IMR-90 (cell line): ENCODE data around the gene RAB40C. TPM values are rescaled to one million over a fixed set of nuclear protein-coding genes. Genes with fewer than 3 reads are reported as not detected.
A peak's percentile ranks its signal among the peaks of the same experiment; 100 is the strongest.

Experiments used
- ATAC-seq: fragments of 200-7000 bp; cut with Tn5 transposase; 2 replicates; pipeline ENCODE4 v1.9.1; 2020; ENCODE audit warnings: low read depth, mild to moderate bottlenecking, moderate library complexity
- BruUV-seq: library from RNA; stranded (reverse); fragments of 400-500 nt; replicated peaks from 2 replicates; lab custom pipeline; 2021; lab: Mats Ljungman, UMichigan
- CTCF ChIA-PET: fragments of 300-600 bp; formaldehyde crosslinking; extraction: SDS; loops from one replicate; lab custom pipeline; 2021; ENCODE audit warnings: antibody characterized with exemption; lab: Yijun Ruan, JAX
- POLR2A ChIA-PET: fragments of 300-600 bp; sonication (Branson Sonifier 250); formaldehyde crosslinking; loops from one replicate; lab custom pipeline; 2022; ENCODE audit warnings: antibody characterized with exemption; ENCODE audit not compliant: unreplicated experiment; lab: Charles Lee
- DNase-seq: peaks from one replicate; pipeline ENCODE4 v3.0.0; 2013
- H2AFZ ChIP-seq: replicated peaks from 2 replicates; pipeline ENCODE3; 2013; ENCODE audit warnings: low read length, mild to moderate bottlenecking; ENCODE audit not compliant: poor library complexity
- H2AK5ac ChIP-seq: 2 replicates; pipeline ENCODE4 v1.6.1; 2013; ENCODE audit warnings: low read depth, low read length, inconsistent platforms
- H2AK9ac ChIP-seq: replicated peaks from 2 replicates; pipeline ENCODE3; 2013; ENCODE audit warnings: mild to moderate bottlenecking, low read depth, low read length, moderate library complexity; ENCODE audit not compliant: poor library complexity
- H2BK120ac ChIP-seq: 2 replicates; pipeline ENCODE4 v1.6.1; 2013; ENCODE audit warnings: low read depth, low read length, inconsistent platforms
- H2BK15ac ChIP-seq: 3 replicates; pipeline ENCODE4 v1.6.1; 2013; ENCODE audit warnings: low read depth, low read length, inconsistent platforms
- H2BK20ac ChIP-seq: 2 replicates; pipeline ENCODE4 v1.6.1; 2013; ENCODE audit warnings: low read depth, mild to moderate bottlenecking, inconsistent platforms, low read length, moderate library complexity
- H2BK5ac ChIP-seq: 2 replicates; pipeline ENCODE4 v1.6.1; 2013; ENCODE audit warnings: mild to moderate bottlenecking, low read depth, low read length, inconsistent platforms; ENCODE audit not compliant: poor library complexity, severe bottlenecking
- H3K14ac ChIP-seq: replicated peaks from 2 replicates; pipeline ENCODE4 v1.6.1; 2013; ENCODE audit warnings: low read depth, low read length, inconsistent platforms
- H3K18ac ChIP-seq: 2 replicates; pipeline ENCODE4 v1.6.1; 2013; ENCODE audit warnings: low read depth, low read length, control low read depth
- H3K23ac ChIP-seq: 2 replicates; pipeline ENCODE4 v1.6.1; 2013; ENCODE audit warnings: low read depth, low read length, inconsistent platforms
- H3K27ac ChIP-seq: 2 replicates; pipeline ENCODE4 v1.5.1; 2013; ENCODE audit warnings: mild to moderate bottlenecking, control low read depth, low read length; ENCODE audit not compliant: insufficient read depth
- H3K27me3 ChIP-seq: 2 replicates; pipeline ENCODE4 v1.6.1; 2013; ENCODE audit warnings: low read length; ENCODE audit not compliant: control insufficient read depth, insufficient read depth
- H3K36me3 ChIP-seq: 2 replicates; pipeline ENCODE4 v1.6.1; 2013; ENCODE audit warnings: low read length, mixed read lengths; ENCODE audit not compliant: control insufficient read depth, insufficient read depth
- H3K4ac ChIP-seq: 2 replicates; pipeline ENCODE4 v1.6.1; 2013; ENCODE audit warnings: low read depth, low read length, inconsistent platforms
- H3K4me1 ChIP-seq: 2 replicates; pipeline ENCODE4 v1.6.1; 2013; ENCODE audit warnings: low read length, mixed read lengths; ENCODE audit not compliant: control insufficient read depth, insufficient read depth
- H3K4me2 ChIP-seq: 2 replicates; pipeline ENCODE4 v1.6.1; 2013; ENCODE audit warnings: low read depth, mild to moderate bottlenecking, control low read depth, low read length, moderate library complexity
- H3K4me3 ChIP-seq: 2 replicates; pipeline ENCODE4 v1.5.1; 2013; ENCODE audit warnings: low read depth, mild to moderate bottlenecking, control low read depth, low read length, moderate library complexity; ENCODE audit not compliant: insufficient read depth
- H3K56ac ChIP-seq: 2 replicates; pipeline ENCODE4 v1.6.1; 2013; ENCODE audit warnings: low read length, inconsistent platforms; ENCODE audit not compliant: insufficient read depth; ENCODE audit errors: extremely low read depth
- H3K79me1 ChIP-seq, 2 experiments: 2 replicates each; pipeline ENCODE4 v1.6.1; 2013; ENCODE audit warnings: low read length in 2 of 2, inconsistent platforms in 1 of 2, low read depth in 1 of 2
- H3K9ac ChIP-seq: 2 replicates; pipeline ENCODE4 v1.6.1; 2013; ENCODE audit warnings: low read depth, low read length, control low read depth
- H3K9me1 ChIP-seq: 2 replicates; pipeline ENCODE4 v1.6.1; 2013; ENCODE audit warnings: low read length, inconsistent platforms; ENCODE audit not compliant: insufficient read depth
- H3K9me3 ChIP-seq: 2 replicates; pipeline ENCODE4 v1.6.1; 2013; ENCODE audit warnings: low read length; ENCODE audit not compliant: control insufficient read depth, insufficient read depth
- H4K20me1 ChIP-seq: 2 replicates; pipeline ENCODE4 v1.6.1; 2013; ENCODE audit warnings: low read length, inconsistent platforms; ENCODE audit not compliant: insufficient read depth
- H4K5ac ChIP-seq: 2 replicates; pipeline ENCODE4 v1.6.1; 2013; ENCODE audit warnings: mild to moderate bottlenecking, low read depth, low read length, control low read depth
- H4K8ac ChIP-seq, 2 experiments: 2 replicates each; pipeline ENCODE4 v1.6.1; 2013; ENCODE audit warnings: low read depth in 2 of 2, low read length in 2 of 2, control low read depth in 1 of 2, inconsistent platforms in 1 of 2
- H4K91ac ChIP-seq: 2 replicates; pipeline ENCODE4 v1.6.1; 2013; ENCODE audit warnings: low read depth, low read length, inconsistent platforms; ENCODE audit not compliant: insufficient read depth
- BHLHE40 ChIP-seq: fragments of 150-350 bp; IDR thresholded peaks from 2 replicates; pipeline ENCODE4 v1.6.1; 2016; ENCODE audit warnings: mild to moderate bottlenecking, low read depth, low read length
- CEBPB ChIP-seq: IDR thresholded peaks from 2 replicates; pipeline ENCODE4 v1.6.1; 2012; ENCODE audit warnings: low read depth, low read length, improper control_type of control experiment
- CHD1 ChIP-seq: IDR thresholded peaks from 2 replicates; pipeline ENCODE4 v1.6.1; 2012; ENCODE audit warnings: low read depth, low read length, improper control_type of control experiment
- CTCF ChIP-seq: conservative IDR thresholded peaks from 2 replicates; pipeline ENCODE4 v1.5.1; 2012; ENCODE audit warnings: mild to moderate bottlenecking, low read depth, low read length, improper control_type of control experiment
- ELK1 ChIP-seq: fragments of 150-350 bp; IDR thresholded peaks from 2 replicates; pipeline ENCODE4 v1.6.1; 2016; ENCODE audit warnings: low read depth, mild to moderate bottlenecking, low read length, moderate library complexity, borderline replicate concordance
- FOS ChIP-seq: fragments of 150-350 bp; IDR thresholded peaks from 2 replicates; pipeline ENCODE4 v1.6.1; 2016; ENCODE audit warnings: low read depth, low read length
- MAZ ChIP-seq: IDR thresholded peaks from 2 replicates; pipeline ENCODE4 v1.6.1; 2012; ENCODE audit warnings: low read depth, mild to moderate bottlenecking, low read length, improper control_type of control experiment, moderate library complexity, borderline replicate concordance
- MXI1 ChIP-seq: IDR thresholded peaks from 2 replicates; pipeline ENCODE4 v1.6.1; 2012; ENCODE audit warnings: low read depth, mild to moderate bottlenecking, low read length, moderate library complexity, borderline replicate concordance
- NFE2L2 ChIP-seq: fragments of 150-350 bp; IDR thresholded peaks from 2 replicates; pipeline ENCODE4 v1.6.1; 2016; ENCODE audit warnings: low read depth, mild to moderate bottlenecking, low read length
- POLR2A ChIP-seq: IDR thresholded peaks from 2 replicates; pipeline ENCODE4 v1.6.1; 2012; ENCODE audit warnings: mild to moderate bottlenecking, low read depth, low read length
- RAD21 ChIP-seq: IDR thresholded peaks from 2 replicates; pipeline ENCODE4 v1.6.1; 2012; ENCODE audit warnings: low read length, improper control_type of control experiment
- RCOR1 ChIP-seq: IDR thresholded peaks from 2 replicates; pipeline ENCODE4 v1.6.1; 2012; ENCODE audit warnings: mild to moderate bottlenecking, low read length, improper control_type of control experiment; ENCODE audit not compliant: insufficient replicate concordance
- RFX5 ChIP-seq: IDR thresholded peaks from 2 replicates; pipeline ENCODE4 v1.8.0; 2012; ENCODE audit warnings: low read depth, mild to moderate bottlenecking, low read length, moderate library complexity
- SMC3 ChIP-seq: fragments of 150-350 bp; IDR thresholded peaks from 2 replicates; pipeline ENCODE4 v1.6.1; 2016; ENCODE audit warnings: low read depth, mild to moderate bottlenecking, antibody characterized with exemption, low read length, moderate library complexity
- USF2 ChIP-seq: fragments of 150-350 bp; IDR thresholded peaks from 2 replicates; pipeline ENCODE4 v1.6.1; 2017; ENCODE audit warnings: mild to moderate bottlenecking, antibody characterized with exemption, low read length, low read depth
- WGBS, 2 experiments: methylation state at CpG; one replicate each; pipeline versions ENCODE4 v1.1.5 to v1.1.7; 2013; ENCODE audit warnings: missing lambda C conversion rate in 2 of 2; ENCODE audit not compliant: insufficient read length in 1 of 2; ENCODE audit errors: extremely low coverage in 2 of 2; 5-methylcytosine and 5-hydroxymethylcytosine counted together
- dilution Hi-C: fragments of 300-500 bp; cut with HindIII; formaldehyde crosslinking; loops from one replicate; pipeline ENCODE4 v1.14.3; 2018; ENCODE audit warnings: low sequenced_read_pairs; ENCODE audit not compliant: unreplicated experiment
- in situ Hi-C: fragments of 300-500 bp; cut with MboI; formaldehyde crosslinking; loops from 3 replicates; pipeline ENCODE4 v1.14.3; 2019; ENCODE audit warnings: low sequenced_read_pairs, inconsistent platforms, mixed read lengths
- intact Hi-C: fragments of 100-400 bp; cut with micrococcal nuclease; formaldehyde crosslinking; loops from 2 replicates; pipeline ENCODE4 v1.10.0; 2022
- polyA plus RNA-seq, 3 experiments: library from polyadenylated mRNA; depleted of rRNA; stranded (reverse); fragments of >200 nt; gene quantifications; 2 replicates each; pipeline ENCODE4 v1.2.3, GENCODE V29; 2012; ENCODE audit warnings: low replicate concordance in 1 of 3
- total RNA-seq: library from RNA; depleted of rRNA; stranded (reverse); fragments of >200 nt; gene quantifications from 2 replicates; pipeline ENCODE4 v1.2.3, GENCODE V29; 2012

Gene RAB40C
- total and polyA plus RNA-seq, 2 of the 4 experiments (the other 2 are of a cell fraction): 6.8 to 13.7 TPM

GRCh38 chr16:576197-576822, 13.6 kb upstream of the RAB40C start:
- H3K36me3 ChIP-seq: peaks cover 16% of the 10 kb centered on the region; the same call in 1 of the 2 replicates
- H3K4ac ChIP-seq: no peak overlapping the region
- no peak overlapping the region for H3K14ac ChIP-seq
- no TSS peak for BruUV-seq
- no peak overlapping the region for H3K56ac ChIP-seq
- no peak overlapping the region for H3K18ac ChIP-seq
- H2BK15ac ChIP-seq: no peak overlapping the region
- H3K9ac ChIP-seq: no peak overlapping the region
- H3K4me1 ChIP-seq: no peaks in the 10 kb centered on the region
- H3K4me3 ChIP-seq: no peak overlapping the region
- H3K23ac ChIP-seq: no peak overlapping the region
- POLR2A ChIA-PET: no interaction called here
- 90% methylated on average over 13 of the region's 21 CpGs; no CpG with 5 or more reads in 1 of the 2 experiments for WGBS, 2 experiments
- no peak overlapping the region for H3K4me2 ChIP-seq
- peak overlapping the region; percentile 37 for H2AK9ac ChIP-seq
- peaks cover 3 to 17% of the 10 kb centered on the region in 2 experiments; a peak in 2 of 4 replicates for H3K79me1 ChIP-seq
- H3K9me3 ChIP-seq: no peaks in the 10 kb centered on the region
- no peak overlapping the region for H2BK5ac ChIP-seq
- in situ Hi-C loops (no loop called here), dilution Hi-C loops (no loop called here), intact Hi-C loops (no loop called here)
- no peaks in the 10 kb centered on the region for H3K27me3 ChIP-seq
- H4K91ac ChIP-seq: no peak overlapping the region
- no peak for ATAC-seq
- no peak overlapping the region for H2AK5ac ChIP-seq
- DNase-seq: no peak
- H4K5ac ChIP-seq: no peak overlapping the region
- no peak overlapping the region for H3K27ac ChIP-seq
- H2BK20ac ChIP-seq: no peak overlapping the region
- TF ChIP-seq RFX5: no peak
- TF ChIP-seq ELK1: no peak
- TF ChIP-seq RCOR1: no peak
- TF ChIP-seq CHD1: no peak
- TF ChIP-seq MXI1: no peak
- no peak for TF ChIP-seq SMC3
- TF ChIP-seq RAD21: no peak
- TF ChIP-seq POLR2A: no peak
- TF ChIP-seq FOS: no peak
- TF ChIP-seq CEBPB: no peak
- TF ChIP-seq CTCF: no peak
- no peak for TF ChIP-seq NFE2L2
- TF ChIP-seq MAZ: no peak
- TF ChIP-seq USF2: no peak
- no peak for TF ChIP-seq BHLHE40
- H4K20me1 ChIP-seq: no peaks in the 10 kb centered on the region; the same call in 1 of the 2 replicates
- peak overlapping the region; percentile 63 for H2AFZ ChIP-seq
- no peaks in the 10 kb centered on the region for H3K9me1 ChIP-seq
- H2BK120ac ChIP-seq: no peak overlapping the region
- CTCF ChIA-PET: interaction anchor here (0.7 kb wide), 1 partner anchor 36 kb away, joined by 3 read pairs; no protein-coding TSS in a partner anchor
- H4K8ac ChIP-seq: no peak overlapping the region
